Ovary (tissue), 3 donors: ENCODE measurements around the gene PTPRCAP.

Source experiments
- EP300 ChIP-seq: sonication (generic); formaldehyde crosslinking; IDR thresholded peaks from one replicate; pipeline ENCODE4 v1.6.1; 2017; ENCODE audit warnings: antibody characterized with exemption
- POLR2A ChIP-seq: fragments of 450-650 bp; IDR thresholded peaks from one replicate; pipeline ENCODE4 v1.6.1; 2017; ENCODE audit warnings: antibody characterized with exemption, mild to moderate bottlenecking, moderate library complexity
- TF ChIP-seq, protein P1 (sequence below), 3 donors: fragments of 450-650 bp in 2 of 3; fragments of 200-600 bp in 1 of 3; IDR thresholded peaks; one replicate each; pipeline versions ENCODE4 v1.5.1 to v1.8.0; 2016 to 2022; ENCODE audit warnings: antibody characterized with exemption in 3 of 3, mild to moderate bottlenecking in 1 of 3
- donor health status: DM: no; HTN: no; CAD: no.

GRCh38 chr11:67455054-67455453, 17.6 kb upstream of the PTPRCAP start, which contains the start of gene CABP4:
- no peak for TF ChIP-seq POLR2A
- TF ChIP-seq, protein P1, sequence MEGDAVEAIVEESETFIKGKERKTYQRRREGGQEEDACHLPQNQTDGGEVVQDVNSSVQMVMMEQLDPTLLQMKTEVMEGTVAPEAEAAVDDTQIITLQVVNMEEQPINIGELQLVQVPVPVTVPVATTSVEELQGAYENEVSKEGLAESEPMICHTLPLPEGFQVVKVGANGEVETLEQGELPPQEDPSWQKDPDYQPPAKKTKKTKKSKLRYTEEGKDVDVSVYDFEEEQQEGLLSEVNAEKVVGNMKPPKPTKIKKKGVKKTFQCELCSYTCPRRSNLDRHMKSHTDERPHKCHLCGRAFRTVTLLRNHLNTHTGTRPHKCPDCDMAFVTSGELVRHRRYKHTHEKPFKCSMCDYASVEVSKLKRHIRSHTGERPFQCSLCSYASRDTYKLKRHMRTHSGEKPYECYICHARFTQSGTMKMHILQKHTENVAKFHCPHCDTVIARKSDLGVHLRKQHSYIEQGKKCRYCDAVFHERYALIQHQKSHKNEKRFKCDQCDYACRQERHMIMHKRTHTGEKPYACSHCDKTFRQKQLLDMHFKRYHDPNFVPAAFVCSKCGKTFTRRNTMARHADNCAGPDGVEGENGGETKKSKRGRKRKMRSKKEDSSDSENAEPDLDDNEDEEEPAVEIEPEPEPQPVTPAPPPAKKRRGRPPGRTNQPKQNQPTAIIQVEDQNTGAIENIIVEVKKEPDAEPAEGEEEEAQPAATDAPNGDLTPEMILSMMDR (IDR thresholded peaks at IDR 0.05), result no peak
- TF ChIP-seq EP300, result no peak
